Left cardiac atrium (tissue), 4 donors: ENCODE data around the gene PIK3CA. TPM values are rescaled to one million over a fixed set of nuclear protein-coding genes. Genes with fewer than 3 reads are reported as not detected.

Experiments used
- ATAC-seq, 2 donors: fragments of 200-7000 bp; cut with Tn5 transposase; one replicate each; pipeline ENCODE4 v1.9.1; 2020; ENCODE audit warnings: mild to moderate bottlenecking in 2 of 2, moderate library complexity in 2 of 2
- DNase-seq: peaks from one replicate; pipeline ENCODE4 v3.0.0-alpha.2; 2020
- intact Hi-C, 2 donors: fragments of 100-400 bp; cut with DNase I; formaldehyde crosslinking; loops; one replicate each; pipeline versions ENCODE4 v1.14.1 to v1.15.1; 2022 to 2023
- total RNA-seq, 2 donors: library from RNA; stranded (reverse); fragmentation: NEBNext Ultra II Directional; extraction: Animal tissue kit (Norgen Biotek cat#: 25700); gene quantifications; one replicate each; pipeline ENCODE4 v1.2.1, GENCODE V29; 2021
- donor health status: DM: no; HTN: yes; CAD: no.
- donor health status: DM: no; HTN: yes; CAD: no; lungs with severe emphysema.
- donor health status: DM: yes; HTN: yes; CAD: no.
- donor health status: Dilated cardiomyopathy.

Gene PIK3CA
- total RNA-seq, 2 donors from 2014 or later, result 22.0 to 23.1 TPM

GRCh38 chr3:179278151-179278550, 130.0 kb downstream of the PIK3CA start:
- DNase-seq (no peak), ATAC-seq (no peak)
- intact Hi-C loops, result no loop called here

- intact Hi-C loops, result no loop called here
- ATAC-seq, result no peak
- DNase-seq, result no peak
These were observed 131.0 kb downstream of the PIK3CA start for GRCh38 chr3:179278932-179279693.

- intact Hi-C loops, result no loop called here
- DNase-seq, result no peak
These were observed 131.7 kb downstream of the PIK3CA start for GRCh38 chr3:179279837-179280236.

GRCh38 chr3:179281825-179282224, 133.7 kb downstream of the PIK3CA start:
- no peak for DNase-seq
- no peak for ATAC-seq
- intact Hi-C loops, result no loop called here

More at GRCh38 chr3:179279837-179280236, 131.7 kb downstream of the PIK3CA start:
- no peak for ATAC-seq

GRCh38 chr3:179286331-179286730, 138.2 kb downstream of the PIK3CA start:
- DNase-seq (no peak), ATAC-seq (no peak)
- intact Hi-C loops, result no loop called here

- intact Hi-C loops, result no loop called here
- DNase-seq (no peak), ATAC-seq (no peak)
These were observed 140.7 kb downstream of the PIK3CA start for GRCh38 chr3:179288845-179289244.

- ATAC-seq, result no peak
- intact Hi-C loops, result no loop called here
- DNase-seq, result no peak
These were observed 141.1 kb downstream of the PIK3CA start for GRCh38 chr3:179289295-179289694.

Other genes with a start within 250 kb of the PIK3CA start
- gene ZMAT3, start 76.5 kb upstream of the PIK3CA start, total RNA-seq, result 10 to 100 TPM; 13.9 to 17.1 TPM
- gene KCNMB3, start 102.8 kb downstream of the PIK3CA start, total RNA-seq, result 1 to 10 TPM; 1.5 to 2.1 TPM
- 10 to 100 TPM; 23.5 to 39.4 TPM for gene ZNF639, start 174.7 kb downstream of the PIK3CA start, total RNA-seq
- gene MFN1, start 199.4 kb downstream of the PIK3CA start, total RNA-seq, result 10 to 100 TPM; 68.4 to 86.1 TPM